Left renal pelvis (tissue), 4 donors: ENCODE measurements around the gene AGFG2. TPM values are rescaled to one million over a fixed set of nuclear protein-coding genes. Genes with fewer than 3 reads are reported as not detected.

Experiments used
- DNase-seq, 4 donors: peaks; one replicate each; pipeline ENCODE4 v3.0.0-alpha.2; 2013; ENCODE audit warnings: low read depth in 4 of 4, low spot score in 3 of 4
- polyA plus RNA-seq, 4 donors: library from polyadenylated mRNA; unstranded; fragments of 120-200 nt; gene quantifications; one replicate each; pipeline ENCODE4 v1.2.1, GENCODE V29; 2013; ENCODE audit not compliant: insufficient read length in 4 of 4

AGFG2 gene
- polyA plus RNA-seq, 4 donors: 10.8 to 16.3 (median 13.9) TPM

DNA sequence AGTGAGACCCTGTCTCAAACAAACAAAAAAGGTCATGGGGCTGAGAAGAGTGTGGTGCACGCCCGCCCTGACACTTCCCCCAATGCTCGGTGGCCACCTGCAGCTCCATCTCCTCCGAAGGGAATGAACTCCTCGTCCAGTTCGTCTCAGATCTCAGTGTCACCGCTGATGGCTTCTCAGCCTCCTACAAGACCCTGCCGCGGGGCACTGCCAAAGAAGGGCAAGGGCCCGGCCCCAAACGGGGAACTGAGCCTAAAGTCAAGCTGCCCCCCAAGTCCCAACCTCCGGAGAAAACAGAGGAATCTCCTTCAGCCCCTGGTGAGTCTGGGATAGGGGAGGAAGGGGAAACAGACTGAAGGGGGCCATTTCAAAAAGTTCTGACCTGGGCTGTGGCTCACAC, 67.3 kb downstream of the AGFG2 start:
- DNase-seq: no peak

DNA sequence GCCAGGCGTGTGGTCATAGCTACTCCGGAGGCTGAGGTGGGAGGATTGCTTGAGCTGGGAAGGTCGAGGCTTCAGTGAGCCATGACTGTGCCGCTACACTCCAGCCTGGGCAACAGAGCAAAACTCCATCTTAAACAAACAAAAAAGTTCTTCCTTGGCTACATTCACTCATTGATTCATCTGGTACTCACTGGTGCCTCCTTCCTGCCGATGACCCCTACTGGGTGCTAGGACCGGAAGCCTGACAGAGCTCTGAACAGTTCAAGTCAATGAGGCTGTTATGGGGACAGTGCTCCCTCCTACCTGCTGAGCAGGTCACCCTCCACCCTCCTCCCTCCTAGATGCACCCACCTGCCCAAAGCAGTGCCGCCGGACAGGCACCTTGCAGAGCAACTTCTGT, 68.1 kb downstream of the AGFG2 start:
- no peak for DNase-seq

DNA sequence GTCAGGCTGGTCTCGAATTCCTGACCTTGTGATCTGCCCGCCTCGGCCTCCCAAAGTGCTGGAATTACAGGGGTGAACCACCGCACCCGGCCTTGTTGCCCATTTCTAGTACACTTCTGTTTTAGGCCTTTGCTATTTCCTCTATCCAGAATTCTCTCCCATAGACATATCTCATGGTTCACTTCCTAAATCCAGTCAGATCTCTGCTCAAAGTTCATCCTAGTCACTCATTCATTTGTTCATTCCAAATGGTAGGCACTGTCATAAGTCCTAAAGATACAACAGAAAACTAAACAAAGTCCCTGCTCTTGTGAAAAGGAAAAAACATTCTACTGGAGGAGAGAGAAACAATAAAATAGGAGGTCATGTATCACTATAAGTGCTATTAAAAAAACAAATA, 71.0 kb downstream of the AGFG2 start:
- DNase-seq: no peak

DNA sequence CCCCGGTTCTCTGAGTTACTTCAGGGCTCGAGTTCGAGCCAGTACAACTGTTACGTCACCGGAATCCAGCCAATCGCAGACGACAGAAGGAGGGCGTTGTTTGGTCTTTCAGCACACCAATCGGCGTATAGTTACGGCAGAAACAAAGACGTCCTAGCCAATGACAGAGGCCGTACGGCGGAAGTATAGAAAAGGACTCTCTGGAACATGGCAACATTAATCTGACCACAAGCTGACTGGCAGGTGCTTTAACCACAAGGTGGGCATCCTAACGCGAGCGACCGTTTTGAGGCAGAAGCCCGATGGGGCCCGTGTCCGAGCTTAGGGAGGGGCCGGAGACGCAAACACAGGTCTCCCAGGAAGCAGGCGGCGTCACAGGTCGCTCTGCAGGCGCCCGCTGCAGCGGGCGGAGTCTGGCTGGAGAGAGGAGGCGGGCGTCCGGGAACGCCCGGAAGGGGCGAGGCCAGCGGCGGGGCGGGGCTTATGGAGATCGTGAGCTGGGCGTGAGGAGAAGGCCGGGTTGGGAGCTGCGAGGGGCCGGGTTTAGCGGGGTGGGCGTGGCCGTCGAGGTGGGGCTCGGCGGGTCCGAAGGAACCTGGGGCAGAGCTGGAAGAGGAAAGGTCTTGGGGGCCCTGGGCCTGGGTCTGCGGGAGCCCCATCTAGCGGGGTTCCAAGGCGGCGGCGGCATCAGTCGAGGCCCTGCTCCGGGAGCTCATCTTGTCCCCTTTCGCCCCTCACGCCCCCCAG, 73.2 kb downstream of the AGFG2 start, which contains the start of gene MOSPD3:
Gene MOSPD3 (plus strand): TSS at position 558 of the 747 bp plus-strand sequence. CDS start 252 bp downstream, outside the sequence.
- peak; percentile 99 to 100 (median 100) for DNase-seq

DNA sequence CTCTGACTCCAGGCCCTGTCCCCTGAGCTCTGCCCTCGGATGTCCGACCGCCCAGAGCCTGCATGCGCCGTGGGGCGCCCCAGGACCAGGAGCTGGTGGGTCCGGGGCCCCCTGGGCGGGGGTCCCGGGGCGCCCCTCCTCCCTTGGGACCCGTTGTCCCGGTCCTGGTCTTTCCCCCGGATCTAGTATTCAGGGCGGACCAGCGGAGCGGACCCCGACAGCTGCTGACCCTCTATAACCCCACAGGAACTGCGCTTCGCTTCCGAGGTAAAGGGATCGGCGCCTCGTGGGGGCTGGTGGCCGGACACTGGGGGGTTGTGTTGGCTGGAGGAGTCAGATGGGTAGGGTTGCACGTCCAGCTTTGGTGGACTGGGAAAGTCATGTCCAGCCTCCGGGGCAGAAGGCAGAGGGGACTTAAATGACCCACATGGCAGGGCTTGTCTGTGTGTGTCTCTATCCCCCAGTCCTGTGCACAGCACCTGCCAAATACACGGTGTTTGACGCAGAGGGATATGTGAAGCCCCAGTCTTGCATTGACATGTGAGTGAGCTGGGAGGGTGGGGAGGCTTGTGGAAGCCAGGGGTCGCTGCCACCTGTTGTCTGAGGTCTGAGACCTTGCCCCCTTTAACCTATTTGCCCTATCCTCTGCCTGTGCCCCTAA, 73.9 kb downstream of the AGFG2 start:
- DNase-seq: no peak

DNA sequence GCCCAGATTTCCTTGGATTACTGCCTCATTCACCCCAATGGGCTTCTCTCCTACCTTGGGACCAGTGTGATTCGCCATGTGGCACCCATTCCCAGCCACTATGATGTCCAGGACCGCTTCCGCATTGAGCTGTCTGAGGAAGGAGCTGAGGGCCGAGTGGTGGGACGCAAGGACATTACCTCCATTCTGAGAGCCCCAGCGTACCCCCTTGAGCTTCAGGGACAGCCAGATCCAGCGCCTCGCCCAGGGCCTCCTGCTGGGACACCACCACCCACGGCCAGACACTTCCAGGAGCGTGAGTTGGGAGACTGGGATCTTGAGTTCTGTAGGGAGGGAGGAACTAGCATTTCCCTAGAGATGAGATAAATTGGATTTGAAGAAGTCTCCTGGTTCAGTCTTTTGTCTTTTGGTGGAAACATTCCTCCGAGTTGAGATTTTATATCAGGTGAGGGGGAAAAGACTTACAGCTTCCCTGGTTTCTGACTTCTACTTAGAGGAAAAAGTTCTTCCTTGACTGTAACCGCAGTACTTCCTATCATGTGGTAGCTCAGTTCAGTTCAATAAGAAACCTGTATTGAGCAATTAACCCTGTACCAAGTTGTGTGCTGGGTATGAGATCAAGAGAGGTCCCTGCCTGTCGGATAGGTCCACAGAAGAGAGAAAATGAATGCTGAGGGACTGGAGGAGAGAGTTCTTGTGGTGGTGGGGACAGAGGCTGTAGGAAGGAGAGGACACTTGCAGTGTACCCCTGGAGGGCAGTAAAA, 74.6 kb downstream of the AGFG2 start:
- no peak for DNase-seq

DNA sequence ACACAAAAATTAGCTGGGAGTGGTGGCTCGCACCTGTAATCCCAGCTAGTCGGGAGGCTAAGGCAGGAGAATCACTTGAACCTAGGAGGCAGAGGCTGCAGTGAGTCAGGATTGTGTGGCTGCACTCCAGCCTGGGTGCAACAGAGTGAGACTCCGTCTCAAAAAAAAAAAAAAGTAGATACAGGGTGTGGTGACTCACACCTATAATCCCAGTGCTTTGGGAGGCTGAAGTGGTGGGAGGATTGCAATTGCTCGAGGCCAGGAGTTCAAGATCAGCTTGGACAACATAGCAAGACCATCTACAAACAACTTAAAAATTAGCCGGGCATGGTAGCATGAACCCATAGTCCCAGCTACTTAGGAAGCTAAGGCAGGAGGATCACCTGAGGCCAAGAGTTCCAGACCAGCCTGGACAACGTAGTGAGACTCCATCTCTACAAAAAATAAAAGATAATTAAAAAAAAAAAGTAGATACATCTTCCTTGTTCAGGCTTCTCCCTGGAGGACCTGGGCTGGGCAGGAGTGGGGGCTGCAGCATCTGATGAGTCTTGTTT, 75.4 kb downstream of the AGFG2 start:
- no peak for DNase-seq

Other genes starting within 250 kb of the AGFG2 start
- gene SPDYE3, start 231.5 kb upstream of the AGFG2 start, polyA plus RNA-seq: 1 to 10 TPM; 5.0 to 8.9 (median 6.8) TPM
- gene PILRB, start 181.1 kb upstream of the AGFG2 start, polyA plus RNA-seq: 10 to 100 TPM; 21.5 to 61.4 (median 32.0) TPM
- 1 to 10 TPM; 4.1 to 6.9 (median 4.9) TPM for gene PILRA, start 165.7 kb upstream of the AGFG2 start, polyA plus RNA-seq
- gene ZCWPW1, start 110.5 kb upstream of the AGFG2 start, polyA plus RNA-seq: 1 to 10 TPM; 5.2 to 8.1 (median 5.8) TPM
- gene MEPCE, start 109.4 kb upstream of the AGFG2 start, polyA plus RNA-seq: 10 to 100 TPM; 46.6 to 64.1 (median 53.9) TPM
- gene PPP1R35, start 102.7 kb upstream of the AGFG2 start, polyA plus RNA-seq: 10 to 100 TPM; 12.3 to 23.2 (median 15.0) TPM
- gene SPACDR, start 74.9 kb upstream of the AGFG2 start, polyA plus RNA-seq: 1 to 10 TPM in 3 of 4 donors, under 1 TPM in 1; 0.59 to 3.0 (median 1.5) TPM
- 10 to 100 TPM; 29.1 to 57.6 (median 33.6) TPM for gene TSC22D4, start 60.0 kb upstream of the AGFG2 start, polyA plus RNA-seq
- gene NYAP1, start 55.3 kb upstream of the AGFG2 start, polyA plus RNA-seq: 1 to 10 TPM; 1.6 to 4.2 (median 2.2) TPM
- gene SAP25, start 34.7 kb downstream of the AGFG2 start, polyA plus RNA-seq: 1 to 10 TPM; 2.4 to 9.6 (median 4.9) TPM
- 10 to 100 TPM; 28.3 to 54.2 (median 42.0) TPM for gene LRCH4, start 46.9 kb downstream of the AGFG2 start, polyA plus RNA-seq
- 1 to 10 TPM; 1.7 to 3.5 (median 2.3) TPM for gene FBXO24, start 47.1 kb downstream of the AGFG2 start, polyA plus RNA-seq
- 100 to 1,000 TPM; 129 to 641 (median 145) TPM for gene PCOLCE, start 63.2 kb downstream of the AGFG2 start, polyA plus RNA-seq
- gene MOSPD3, start 73.3 kb downstream of the AGFG2 start, polyA plus RNA-seq: 10 to 100 TPM; 23.5 to 34.9 (median 28.7) TPM
- 1 to 10 TPM in 3 of 4 donors, under 1 TPM in 1; 0.64 to 3.5 (median 1.3) TPM for gene TFR2, start 102.3 kb downstream of the AGFG2 start, polyA plus RNA-seq
- gene ACTL6B, start 117.2 kb downstream of the AGFG2 start, polyA plus RNA-seq: under 1 TPM in 2 of 4 donors, not detected in 2; 0.19 to 0.22 TPM
- gene GNB2, start 134.5 kb downstream of the AGFG2 start, polyA plus RNA-seq: 100 to 1,000 TPM; 176 to 210 (median 199) TPM
- 10 to 100 TPM; 30.0 to 63.8 (median 40.4) TPM for gene GIGYF1, start 155.0 kb downstream of the AGFG2 start, polyA plus RNA-seq
- gene POP7, start 166.9 kb downstream of the AGFG2 start, polyA plus RNA-seq: 10 to 100 TPM; 20.6 to 31.4 (median 23.9) TPM
- under 1 TPM in 2 of 4 donors, not detected in 2; 0.17 to 0.18 TPM for gene EPO, start 181.3 kb downstream of the AGFG2 start, polyA plus RNA-seq
- gene ZAN, start 194.4 kb downstream of the AGFG2 start, polyA plus RNA-seq: under 1 TPM in 1 of 4 donors, not detected in 3; 0.03 TPM